Calu3 (cell line): ENCODE data around the gene BECN2. TPM values are rescaled to one million over a fixed set of nuclear protein-coding genes. Genes with fewer than 3 reads are reported as not detected.

Experiments
- BruUV-seq: library from RNA; stranded (reverse); fragments of 400-500 nt; replicated peaks from 2 replicates; lab custom pipeline; 2021; lab: Mats Ljungman, UMichigan
- CTCF ChIA-PET: fragments of 300-600 bp; sonication (Branson Sonifier 250); formaldehyde crosslinking; loops from one replicate; lab custom pipeline; 2022; ENCODE audit warnings: antibody characterized with exemption; lab: Charles Lee
- DNase-seq: peaks from one replicate; pipeline ENCODE4 v3.0.0; 2022
- H3K27ac Mint-ChIP-seq: one replicate; pipeline ENCODE4 v1.8.0; 2022; ENCODE audit warnings: mixed read lengths; ENCODE audit not compliant: unreplicated experiment
- H3K27me3 Mint-ChIP-seq: one replicate; pipeline ENCODE4 v1.8.0; 2022; ENCODE audit warnings: mixed read lengths; ENCODE audit not compliant: unreplicated experiment
- H3K36me3 Mint-ChIP-seq: one replicate; pipeline ENCODE4 v1.8.0; 2022; ENCODE audit warnings: mild to moderate bottlenecking, moderate library complexity, mixed read lengths; ENCODE audit not compliant: insufficient read depth, unreplicated experiment
- H3K4me1 Mint-ChIP-seq: one replicate; pipeline ENCODE4 v1.8.0; 2022; ENCODE audit warnings: mild to moderate bottlenecking, low read depth, mixed read lengths; ENCODE audit not compliant: unreplicated experiment
- H3K4me3 Mint-ChIP-seq: one replicate; pipeline ENCODE4 v1.8.0; 2022; ENCODE audit warnings: mild to moderate bottlenecking, low read depth, moderate library complexity, mixed read lengths; ENCODE audit not compliant: unreplicated experiment
- H3K9me3 Mint-ChIP-seq: one replicate; pipeline ENCODE4 v1.8.0; 2022; ENCODE audit warnings: low read depth, mixed read lengths; ENCODE audit not compliant: unreplicated experiment
- CTCF ChIP-seq: fragments of 200-600 bp; IDR thresholded peaks from one replicate; pipeline ENCODE4 v1.8.0; 2022; ENCODE audit warnings: antibody characterized with exemption; ENCODE audit not compliant: unreplicated experiment
- intact Hi-C: fragments of 100-400 bp; cut with micrococcal nuclease; formaldehyde crosslinking; loops from one replicate; pipeline ENCODE4 v1.10.0; 2022; ENCODE audit not compliant: unreplicated experiment
- total RNA-seq: library from RNA; stranded (reverse); gene quantifications from 2 replicates; pipeline ENCODE4 v1.2.3, GENCODE V29; 2022

Gene BECN2
- total RNA-seq, 1 experiment from 2014 or later = not detected

GRCh38 chr1:241990040-241990439, 32.5 kb downstream of the BECN2 start:
- no peak overlapping the region for H3K27ac Mint-ChIP-seq
- CTCF ChIA-PET = interaction anchor here (0.6 to 1.0 kb wide), 3 partner anchors 8 to 250 kb away, joined by 3 to 6 read pairs (median 5); partner anchors contain the start of gene MAP1LC3C
- no peaks in the 10 kb centered on the region for H3K27me3 Mint-ChIP-seq
- BruUV-seq = no TSS peak
- H3K9me3 Mint-ChIP-seq = no peaks in the 10 kb centered on the region
- H3K4me3 Mint-ChIP-seq = no peak overlapping the region
- DNase-seq = peak; percentile 79
- intact Hi-C loops = no loop called here
- H3K4me1 Mint-ChIP-seq = peaks cover 13% of the 10 kb centered on the region
- peaks cover 5% of the 10 kb centered on the region for H3K36me3 Mint-ChIP-seq
- TF ChIP-seq CTCF = no peak

- peaks cover 5% of the 10 kb centered on the region for H3K36me3 Mint-ChIP-seq
- H3K4me1 Mint-ChIP-seq = peaks cover 13% of the 10 kb centered on the region
- intact Hi-C loops = no loop called here
- CTCF ChIA-PET = no interaction called here
- H3K4me3 Mint-ChIP-seq = no peak overlapping the region
- TF ChIP-seq CTCF = no peak
- no peak for DNase-seq
- BruUV-seq = no TSS peak
- H3K27me3 Mint-ChIP-seq = no peaks in the 10 kb centered on the region
- H3K9me3 Mint-ChIP-seq = no peaks in the 10 kb centered on the region
- H3K27ac Mint-ChIP-seq = no peak overlapping the region
Observed at GRCh38 chr1:241992734-241993133, 35.2 kb downstream of the BECN2 start.

- Mint-ChIP-seq H3K36me3 (peaks cover 5% of the 10 kb centered on the region), H3K9me3 (no peaks in the 10 kb centered on the region), H3K27ac (no peak overlapping the region), H3K4me1 (peaks cover 15% of the 10 kb centered on the region), H3K27me3 (no peaks in the 10 kb centered on the region), H3K4me3 (no peak overlapping the region)
- no peak for DNase-seq
- CTCF ChIA-PET = no interaction called here
- intact Hi-C loops = no loop called here
- BruUV-seq = no TSS peak
- TF ChIP-seq CTCF = no peak
Observed at GRCh38 chr1:241994171-241994570, 36.6 kb downstream of the BECN2 start.

- CTCF ChIA-PET = interaction anchor here (0.6 to 0.7 kb wide), 2 partner anchors 99 to 984 kb away, joined by 3 to 4 read pairs; no protein-coding TSS in a partner anchor
- intact Hi-C loops = no loop called here
- no peaks in the 10 kb centered on the region for H3K36me3 Mint-ChIP-seq
- H3K9me3 Mint-ChIP-seq = no peaks in the 10 kb centered on the region
- no peaks in the 10 kb centered on the region for H3K27me3 Mint-ChIP-seq
- no peak for TF ChIP-seq CTCF
- H3K4me3 Mint-ChIP-seq = no peak overlapping the region
- BruUV-seq = no TSS peak
- no peak overlapping the region for H3K27ac Mint-ChIP-seq
- DNase-seq = no peak
- peaks cover 9% of the 10 kb centered on the region for H3K4me1 Mint-ChIP-seq
Observed at GRCh38 chr1:241997401-241997998, 39.9 kb downstream of the BECN2 start.
